Panc1 (cell line): ENCODE data around the gene MICAL1.

Source experiments
- CTCF ChIP-seq: fragments of 450-650 bp; IDR thresholded peaks from 2 replicates; pipeline ENCODE4 v1.5.1; 2017; ENCODE audit warnings: mild to moderate bottlenecking
- POLR2AphosphoS5 ChIP-seq: IDR thresholded peaks from 2 replicates; pipeline ENCODE4 v1.6.1; 2012; ENCODE audit warnings: mild to moderate bottlenecking, low read depth, low read length, moderate library complexity

- no peak for TF ChIP-seq POLR2AphosphoS5
- TF ChIP-seq CTCF, result no peak
These were observed 16.8 kb upstream of the MICAL1 start for GRCh38 chr6:109472132-109472995.
